ENCODE results near the gene C1QA. TPM values are rescaled to one million over a fixed set of nuclear protein-coding genes. Genes with fewer than 3 reads are reported as not detected.

Gene C1QA, protein sequence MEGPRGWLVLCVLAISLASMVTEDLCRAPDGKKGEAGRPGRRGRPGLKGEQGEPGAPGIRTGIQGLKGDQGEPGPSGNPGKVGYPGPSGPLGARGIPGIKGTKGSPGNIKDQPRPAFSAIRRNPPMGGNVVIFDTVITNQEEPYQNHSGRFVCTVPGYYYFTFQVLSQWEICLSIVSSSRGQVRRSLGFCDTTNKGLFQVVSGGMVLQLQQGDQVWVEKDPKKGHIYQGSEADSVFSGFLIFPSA
- not detected for polyA plus RNA-seq

DNA sequence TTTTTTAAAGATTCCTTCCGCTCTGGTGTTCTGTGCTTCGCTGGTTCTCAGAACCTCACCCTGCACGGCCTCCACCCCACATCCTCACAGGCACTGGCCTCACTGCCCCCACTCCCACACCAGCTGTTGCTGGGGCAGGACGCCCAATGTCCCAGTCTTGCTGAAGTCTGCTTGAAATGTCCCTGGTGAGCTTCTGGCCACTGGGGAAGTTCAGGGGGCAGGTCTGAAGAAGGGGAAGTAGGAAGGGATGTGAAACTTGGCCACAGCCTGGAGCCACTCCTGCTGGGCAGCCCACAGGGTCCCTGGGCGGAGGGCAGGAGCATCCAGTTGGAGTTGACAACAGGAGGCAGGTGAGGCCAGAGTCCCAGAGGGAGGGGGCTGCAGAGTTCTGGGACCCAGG is at the start of gene C1QA:
C1QA (plus strand) TSS at position 276 of the 400 bp plus-strand sequence. CDS start 989 bp downstream, outside the sequence.
- no peak within 1 kb of the TSS for H3K27ac Mint-ChIP-seq
- no peaks in the 10 kb centered on the region for H3K9me3 Mint-ChIP-seq
- peak within 1 kb of the TSS in 1 of 4 donors; percentile 52 for H3K4me3 Mint-ChIP-seq
- H3K4me1 Mint-ChIP-seq, result peaks cover 0 to 2% (median 0%) of the 10 kb centered on the region in 3 donors
- peaks cover 3% of the 10 kb centered on the region for H3K27me3 Mint-ChIP-seq
- H3K36me3 Mint-ChIP-seq, result no peaks in the 10 kb centered on the region

DNA sequence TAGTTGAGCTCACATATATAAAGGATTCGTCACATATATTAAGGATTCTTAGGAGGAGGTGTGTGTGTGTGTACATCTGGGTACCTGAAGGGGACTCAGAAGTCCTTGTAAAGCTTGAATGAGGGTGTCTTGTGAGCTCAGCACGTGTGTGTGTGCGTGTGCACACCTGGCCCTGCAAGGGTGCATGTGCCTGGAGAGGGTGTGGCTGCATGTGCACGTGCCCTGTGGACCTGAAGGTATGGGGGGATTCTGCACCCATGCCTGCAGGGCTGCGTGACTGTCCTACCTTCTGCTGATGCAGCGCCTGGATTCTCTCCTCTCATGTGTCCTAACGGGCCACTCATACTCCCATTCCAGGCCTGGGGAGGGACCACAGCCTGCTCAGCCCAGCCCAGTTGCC is 49.2 kb upstream of the C1QA start:
- H3K9me3 Mint-ChIP-seq, result peaks cover 0 to 3% (median 0%) of the 10 kb centered on the region in 3 donors
- H3K27ac Mint-ChIP-seq, result no peak overlapping the region
- H3K4me3 Mint-ChIP-seq, result no peak overlapping the region
- H3K4me1 Mint-ChIP-seq, result no peaks in the 10 kb centered on the region
- H3K27me3 Mint-ChIP-seq, result peaks cover 12% of the 10 kb centered on the region
- peaks cover 5% of the 10 kb centered on the region for H3K36me3 Mint-ChIP-seq

DNA sequence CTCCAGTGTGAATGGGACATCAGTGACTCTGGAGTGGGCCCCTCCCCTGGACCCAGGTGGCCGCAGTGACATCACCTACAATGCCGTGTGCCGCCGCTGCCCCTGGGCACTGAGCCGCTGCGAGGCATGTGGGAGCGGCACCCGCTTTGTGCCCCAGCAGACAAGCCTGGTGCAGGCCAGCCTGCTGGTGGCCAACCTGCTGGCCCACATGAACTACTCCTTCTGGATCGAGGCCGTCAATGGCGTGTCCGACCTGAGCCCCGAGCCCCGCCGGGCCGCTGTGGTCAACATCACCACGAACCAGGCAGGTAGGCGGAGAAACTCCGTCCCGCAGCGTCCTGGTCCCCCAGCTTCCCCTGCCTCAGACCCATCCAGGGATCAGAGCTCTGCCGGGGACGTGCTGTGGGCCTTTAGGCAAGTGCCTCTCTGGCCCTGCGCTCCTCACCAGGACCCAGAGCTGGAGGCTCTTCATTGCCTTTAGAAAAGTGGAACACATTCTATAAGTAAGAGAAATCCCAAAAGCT is 47.5 kb upstream of the C1QA start:
- Mint-ChIP-seq H3K9me3 (peaks cover 0 to 3% (median 0%) of the 10 kb centered on the region in 3 donors), H3K36me3 (peaks cover 5% of the 10 kb centered on the region), H3K4me1 (no peaks in the 10 kb centered on the region), H3K27me3 (peaks cover 12% of the 10 kb centered on the region), H3K4me3 (no peak overlapping the region), H3K27ac (no peak overlapping the region)

DNA sequence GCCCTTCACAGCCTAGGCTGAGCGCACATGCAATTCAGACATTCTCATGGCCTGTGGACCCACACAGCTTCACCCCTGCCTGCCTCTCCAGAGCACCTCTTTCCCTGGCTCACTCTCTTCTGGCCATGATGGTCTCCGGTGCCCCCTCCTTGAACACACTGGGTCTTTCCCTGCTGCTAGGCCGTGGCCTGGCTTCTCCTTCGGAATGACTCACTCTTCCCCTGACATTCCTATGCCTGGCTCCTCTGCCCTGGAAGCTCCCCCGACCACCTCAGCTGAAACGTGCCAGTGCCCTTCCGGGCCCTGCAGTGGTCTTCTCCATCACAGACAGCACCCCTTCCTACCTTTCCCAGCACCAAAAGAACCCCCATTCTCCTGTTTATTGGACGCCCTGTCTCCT is 44.9 kb upstream of the C1QA start:
- Mint-ChIP-seq H3K36me3 (peaks cover 5% of the 10 kb centered on the region), H3K4me1 (no peaks in the 10 kb centered on the region), H3K9me3 (peaks cover 0 to 3% (median 0%) of the 10 kb centered on the region in 3 donors), H3K4me3 (no peak overlapping the region), H3K27ac (no peak overlapping the region), H3K27me3 (peaks cover 18% of the 10 kb centered on the region)

DNA sequence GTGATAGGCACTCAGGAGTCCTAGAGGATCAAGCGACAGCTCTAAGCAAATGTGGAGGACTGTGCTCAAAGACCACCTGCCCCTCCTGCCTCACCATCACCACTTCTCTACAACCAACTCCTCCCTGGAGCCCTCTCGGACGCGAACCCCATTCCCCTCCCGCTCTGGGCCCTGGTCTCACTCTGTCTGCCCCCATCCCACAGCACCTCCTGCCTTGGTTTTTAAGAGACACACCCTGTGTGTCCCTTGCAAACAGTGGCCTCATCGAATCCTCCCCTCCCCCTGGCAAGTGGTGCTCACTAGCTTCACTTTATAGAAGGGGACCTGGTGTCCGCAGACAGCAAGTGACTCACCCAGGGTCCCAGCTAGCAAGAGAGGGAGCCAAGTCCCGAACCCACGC is 44.4 kb upstream of the C1QA start:
- no peak overlapping the region for H3K27ac Mint-ChIP-seq
- H3K27me3 Mint-ChIP-seq, result peaks cover 18% of the 10 kb centered on the region
- no peaks in the 10 kb centered on the region for H3K4me1 Mint-ChIP-seq
- peaks cover 5% of the 10 kb centered on the region for H3K36me3 Mint-ChIP-seq
- H3K9me3 Mint-ChIP-seq, result peaks cover 0 to 3% (median 0%) of the 10 kb centered on the region in 3 donors
- H3K4me3 Mint-ChIP-seq, result no peak overlapping the region

DNA sequence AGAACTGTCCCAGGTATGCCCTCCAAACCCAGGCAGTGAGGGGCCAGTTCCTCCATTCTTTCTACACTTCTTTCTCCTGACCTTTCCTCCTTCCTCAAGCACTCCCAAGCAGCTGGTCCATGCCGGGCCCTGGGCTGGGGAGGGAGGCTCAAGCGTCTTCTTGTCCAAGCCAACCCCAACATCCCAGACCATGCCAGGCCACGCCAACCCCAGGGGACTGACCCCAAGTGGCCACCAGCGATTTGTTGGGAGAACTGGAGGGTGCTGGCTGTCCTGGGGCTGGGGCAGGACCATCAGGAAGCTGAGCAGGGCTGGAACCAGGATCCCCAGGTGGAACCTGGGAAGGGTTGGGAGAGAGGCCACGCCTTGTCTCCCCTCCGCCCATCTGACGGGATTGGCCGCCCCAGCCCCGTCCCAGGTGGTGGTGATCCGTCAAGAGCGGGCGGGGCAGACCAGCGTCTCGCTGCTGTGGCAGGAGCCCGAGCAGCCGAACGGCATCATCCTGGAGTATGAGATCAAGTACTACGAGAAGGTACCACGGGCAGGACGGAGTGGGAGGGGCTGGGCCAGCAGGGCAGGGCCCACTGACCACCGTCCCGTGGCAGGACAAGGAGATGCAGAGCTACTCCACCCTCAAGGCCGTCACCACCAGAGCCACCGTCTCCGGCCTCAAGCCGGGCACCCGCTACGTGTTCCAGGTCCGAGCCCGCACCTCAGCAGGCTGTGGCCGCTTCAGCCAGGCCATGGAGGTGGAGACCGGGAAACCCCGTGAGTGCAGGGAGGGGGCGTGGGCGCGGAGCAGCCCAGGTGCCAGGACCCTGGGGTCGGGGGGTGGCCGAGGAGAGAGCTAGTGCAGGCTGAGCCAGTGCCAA is 43.3 kb upstream of the C1QA start:
- H3K27ac Mint-ChIP-seq, result no peak overlapping the region
- H3K4me3 Mint-ChIP-seq, result no peak overlapping the region
- peaks cover 0 to 3% (median 0%) of the 10 kb centered on the region in 3 donors for H3K9me3 Mint-ChIP-seq
- no peaks in the 10 kb centered on the region for H3K4me1 Mint-ChIP-seq
- peaks cover 18% of the 10 kb centered on the region for H3K27me3 Mint-ChIP-seq
- H3K36me3 Mint-ChIP-seq, result peaks cover 5% of the 10 kb centered on the region

DNA sequence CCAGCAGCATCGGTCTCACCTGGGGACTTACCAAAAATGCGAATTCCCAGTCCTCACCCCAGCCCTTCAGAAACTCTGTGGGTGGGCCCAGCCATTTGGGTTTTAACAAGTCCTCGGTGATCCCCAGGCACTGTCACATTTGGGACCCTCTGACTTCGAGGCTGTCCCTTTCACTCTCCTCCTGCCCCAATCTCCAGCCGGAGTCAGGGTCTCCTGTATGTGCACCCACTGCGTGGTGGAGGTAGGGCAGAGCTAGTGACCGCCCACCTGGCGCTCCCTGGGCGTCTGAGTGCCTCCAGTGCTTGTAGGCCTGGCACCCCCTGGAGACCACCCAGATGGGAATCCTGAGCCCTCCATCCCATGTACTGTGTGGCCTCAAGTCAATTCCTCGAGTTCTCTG is 42.0 kb upstream of the C1QA start:
- Mint-ChIP-seq H3K4me1 (no peaks in the 10 kb centered on the region), H3K4me3 (no peak overlapping the region), H3K27ac (no peak overlapping the region), H3K36me3 (peaks cover 5% of the 10 kb centered on the region), H3K9me3 (peaks cover 0 to 3% (median 0%) of the 10 kb centered on the region in 3 donors), H3K27me3 (peaks cover 19% of the 10 kb centered on the region)

DNA sequence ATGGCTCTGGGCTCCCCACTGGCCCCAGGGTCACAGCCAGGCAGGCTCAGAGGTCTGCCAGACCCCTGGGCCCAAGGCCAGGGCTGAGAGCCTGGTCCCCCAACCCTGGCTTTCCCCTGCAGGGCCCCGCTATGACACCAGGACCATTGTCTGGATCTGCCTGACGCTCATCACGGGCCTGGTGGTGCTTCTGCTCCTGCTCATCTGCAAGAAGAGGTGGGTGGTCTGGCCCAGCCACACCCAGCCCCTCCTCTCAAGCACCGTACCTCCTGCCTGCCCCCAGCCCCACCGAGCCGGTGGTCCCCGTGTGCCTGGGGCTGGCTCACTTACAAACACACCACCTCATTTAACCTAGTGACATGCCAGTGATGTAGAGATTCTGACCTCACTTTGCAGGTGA is 41.3 kb upstream of the C1QA start:
- Mint-ChIP-seq H3K4me3 (no peak overlapping the region), H3K36me3 (peaks cover 5% of the 10 kb centered on the region), H3K9me3 (peaks cover 0 to 3% (median 0%) of the 10 kb centered on the region in 3 donors), H3K27ac (no peak overlapping the region), H3K27me3 (peaks cover 17% of the 10 kb centered on the region), H3K4me1 (no peaks in the 10 kb centered on the region)

DNA sequence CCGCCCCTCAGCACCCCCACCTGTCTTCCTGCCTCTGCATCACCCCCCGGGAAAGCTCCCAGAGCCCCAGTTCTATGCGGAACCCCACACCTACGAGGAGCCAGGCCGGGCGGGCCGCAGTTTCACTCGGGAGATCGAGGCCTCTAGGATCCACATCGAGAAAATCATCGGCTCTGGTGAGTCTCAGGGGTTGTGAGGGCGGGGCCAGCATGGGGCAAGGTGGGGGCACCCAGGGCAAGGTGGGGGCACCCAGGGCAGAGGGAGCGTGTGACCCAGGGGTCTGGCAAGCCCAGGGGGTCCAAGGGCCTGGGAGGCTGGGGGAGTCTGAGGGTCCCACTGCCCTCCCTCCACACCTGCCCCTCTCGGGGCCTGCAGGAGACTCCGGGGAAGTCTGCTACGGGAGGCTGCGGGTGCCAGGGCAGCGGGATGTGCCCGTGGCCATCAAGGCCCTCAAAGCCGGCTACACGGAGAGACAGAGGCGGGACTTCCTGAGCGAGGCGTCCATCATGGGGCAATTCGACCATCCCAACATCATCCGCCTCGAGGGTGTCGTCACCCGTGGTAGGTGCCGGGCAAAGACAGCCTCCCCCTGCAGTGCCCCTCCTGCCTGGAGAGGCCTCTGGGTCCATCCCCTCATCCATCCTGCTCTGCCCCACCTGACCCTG is 39.0 kb upstream of the C1QA start:
- H3K9me3 Mint-ChIP-seq, result no peaks in the 10 kb centered on the region
- H3K36me3 Mint-ChIP-seq, result no peaks in the 10 kb centered on the region
- no peak overlapping the region for H3K27ac Mint-ChIP-seq
- no peaks in the 10 kb centered on the region for H3K4me1 Mint-ChIP-seq
- H3K27me3 Mint-ChIP-seq, result peaks cover 9% of the 10 kb centered on the region
- no peak overlapping the region for H3K4me3 Mint-ChIP-seq

DNA sequence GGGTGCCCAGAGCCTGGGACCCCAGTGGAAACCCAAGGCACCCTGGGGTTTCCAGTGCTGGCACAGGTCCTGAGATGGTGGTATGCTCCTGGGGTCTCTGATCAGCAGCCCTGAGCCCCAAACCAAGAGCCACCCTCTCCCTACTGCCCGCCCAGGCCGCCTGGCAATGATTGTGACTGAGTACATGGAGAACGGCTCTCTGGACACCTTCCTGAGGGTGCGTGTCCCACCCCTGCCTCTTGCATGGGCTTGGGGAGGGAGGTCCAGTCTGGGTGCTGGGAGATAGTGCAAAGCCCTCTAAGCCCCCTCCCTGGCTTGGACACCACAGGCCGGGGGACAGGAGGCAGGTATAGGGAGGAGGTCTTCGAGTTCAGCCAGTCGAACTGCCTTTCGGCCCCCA is 38.4 kb upstream of the C1QA start:
- H3K4me3 Mint-ChIP-seq, result no peak overlapping the region
- H3K27me3 Mint-ChIP-seq, result peaks cover 12% of the 10 kb centered on the region
- no peak overlapping the region for H3K27ac Mint-ChIP-seq
- no peaks in the 10 kb centered on the region for H3K4me1 Mint-ChIP-seq
- H3K9me3 Mint-ChIP-seq, result no peaks in the 10 kb centered on the region
- H3K36me3 Mint-ChIP-seq, result no peaks in the 10 kb centered on the region

DNA sequence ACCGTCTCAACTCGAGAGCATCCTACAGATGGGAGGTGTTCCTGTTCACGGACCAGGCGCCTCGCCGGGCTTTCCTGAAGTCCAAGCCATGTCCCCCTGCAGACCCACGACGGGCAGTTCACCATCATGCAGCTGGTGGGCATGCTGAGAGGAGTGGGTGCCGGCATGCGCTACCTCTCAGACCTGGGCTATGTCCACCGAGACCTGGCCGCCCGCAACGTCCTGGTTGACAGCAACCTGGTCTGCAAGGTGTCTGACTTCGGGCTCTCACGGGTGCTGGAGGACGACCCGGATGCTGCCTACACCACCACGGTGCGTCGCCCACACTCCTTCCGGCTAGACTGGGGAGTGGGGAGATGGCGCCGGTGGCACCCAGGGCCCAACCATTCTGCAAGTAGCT is 37.7 kb upstream of the C1QA start:
- Mint-ChIP-seq H3K36me3 (no peaks in the 10 kb centered on the region), H3K4me3 (no peak overlapping the region), H3K4me1 (no peaks in the 10 kb centered on the region), H3K9me3 (no peaks in the 10 kb centered on the region), H3K27ac (no peak overlapping the region), H3K27me3 (peaks cover 12% of the 10 kb centered on the region)

DNA sequence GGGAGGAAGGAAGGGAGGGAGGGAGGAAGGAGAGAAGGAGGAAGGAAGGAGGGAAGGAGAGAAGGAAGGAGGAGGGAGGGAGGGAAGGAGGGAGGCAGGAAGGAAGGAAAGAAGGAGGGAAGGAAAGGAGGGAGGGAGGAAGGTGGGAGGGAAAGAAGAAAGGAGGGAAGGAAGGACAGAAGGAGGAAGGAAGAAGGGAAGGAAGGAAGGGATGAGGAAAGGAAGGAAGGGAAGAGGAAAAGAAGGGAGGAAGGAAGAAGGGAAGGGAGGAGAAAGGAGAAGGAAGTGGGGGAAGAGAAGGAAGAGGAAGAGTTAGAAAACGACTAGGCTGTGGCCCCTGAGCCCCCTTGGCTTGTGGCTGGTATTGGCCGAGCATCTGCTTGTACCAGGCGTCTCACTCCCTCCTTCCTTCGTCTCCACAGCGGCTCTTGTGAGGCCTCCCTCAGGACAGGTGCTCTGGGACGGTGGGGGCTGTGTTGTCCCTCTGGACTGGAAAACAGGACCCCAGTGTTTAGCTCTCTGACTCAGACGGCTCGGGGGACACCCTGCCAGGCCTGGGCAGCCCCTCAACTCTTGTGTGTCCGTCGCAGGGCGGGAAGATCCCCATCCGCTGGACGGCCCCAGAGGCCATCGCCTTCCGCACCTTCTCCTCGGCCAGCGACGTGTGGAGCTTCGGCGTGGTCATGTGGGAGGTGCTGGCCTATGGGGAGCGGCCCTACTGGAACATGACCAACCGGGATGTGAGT is 36.2 kb upstream of the C1QA start:
- H3K4me1 Mint-ChIP-seq, result no peaks in the 10 kb centered on the region
- no peaks in the 10 kb centered on the region for H3K9me3 Mint-ChIP-seq
- no peak overlapping the region for H3K4me3 Mint-ChIP-seq
- H3K27ac Mint-ChIP-seq, result no peak overlapping the region
- H3K27me3 Mint-ChIP-seq, result peaks cover 10% of the 10 kb centered on the region
- no peaks in the 10 kb centered on the region for H3K36me3 Mint-ChIP-seq

DNA sequence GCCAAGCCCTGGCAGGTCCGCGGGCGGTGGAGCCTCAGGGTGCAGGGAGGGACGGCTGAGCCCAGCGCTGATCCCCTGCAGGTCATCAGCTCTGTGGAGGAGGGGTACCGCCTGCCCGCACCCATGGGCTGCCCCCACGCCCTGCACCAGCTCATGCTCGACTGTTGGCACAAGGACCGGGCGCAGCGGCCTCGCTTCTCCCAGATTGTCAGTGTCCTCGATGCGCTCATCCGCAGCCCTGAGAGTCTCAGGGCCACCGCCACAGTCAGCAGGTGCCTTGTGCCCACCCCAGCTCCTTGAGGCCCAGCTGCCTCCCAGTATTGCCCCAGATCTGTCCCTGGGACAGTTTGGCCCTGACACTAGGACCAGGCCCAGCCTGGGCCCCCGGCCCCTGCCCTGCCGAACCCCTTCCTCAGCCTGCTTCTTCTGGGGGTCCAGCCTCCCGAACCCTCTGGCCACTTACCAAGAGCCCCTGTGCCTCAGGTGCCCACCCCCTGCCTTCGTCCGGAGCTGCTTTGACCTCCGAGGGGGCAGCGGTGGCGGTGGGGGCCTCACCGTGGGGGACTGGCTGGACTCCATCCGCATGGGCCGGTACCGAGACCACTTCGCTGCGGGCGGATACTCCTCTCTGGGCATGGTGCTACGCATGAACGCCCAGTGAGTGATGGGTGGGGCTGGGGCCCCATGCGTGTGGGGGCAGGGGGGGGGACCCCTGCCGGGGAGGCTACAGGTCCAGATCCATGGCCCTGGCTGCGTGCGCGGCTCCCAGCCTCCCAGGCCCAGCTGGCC is 35.4 kb upstream of the C1QA start:
- Mint-ChIP-seq H3K27ac (no peak overlapping the region), H3K36me3 (no peaks in the 10 kb centered on the region), H3K4me1 (no peaks in the 10 kb centered on the region), H3K4me3 (no peak overlapping the region), H3K9me3 (no peaks in the 10 kb centered on the region), H3K27me3 (peaks cover 7% of the 10 kb centered on the region)

DNA sequence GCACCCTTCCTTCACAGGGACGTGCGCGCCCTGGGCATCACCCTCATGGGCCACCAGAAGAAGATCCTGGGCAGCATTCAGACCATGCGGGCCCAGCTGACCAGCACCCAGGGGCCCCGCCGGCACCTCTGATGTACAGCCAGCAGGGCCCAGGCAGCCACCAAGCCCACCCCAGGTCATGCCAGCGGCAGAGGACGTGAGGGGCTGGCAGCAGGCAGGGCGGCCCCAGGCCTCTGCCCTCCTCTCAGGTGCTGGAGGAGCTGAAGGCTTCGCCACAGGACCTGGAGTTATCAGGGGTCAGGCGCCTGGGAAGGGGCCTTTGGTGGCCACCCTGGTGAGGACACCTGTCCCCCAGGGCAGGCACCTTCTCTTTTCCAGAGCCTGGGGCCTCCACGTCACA is 34.8 kb upstream of the C1QA start:
- no peaks in the 10 kb centered on the region for H3K9me3 Mint-ChIP-seq
- no peak overlapping the region for H3K27ac Mint-ChIP-seq
- no peak overlapping the region for H3K4me3 Mint-ChIP-seq
- H3K4me1 Mint-ChIP-seq, result no peaks in the 10 kb centered on the region
- H3K27me3 Mint-ChIP-seq, result peaks cover 12% of the 10 kb centered on the region
- H3K36me3 Mint-ChIP-seq, result no peaks in the 10 kb centered on the region
